ENCODE measurements around the gene DNM3. TPM values are rescaled to one million over a fixed set of nuclear protein-coding genes. Genes with fewer than 3 reads are reported as not detected.

The DNM3 gene
- total RNA-seq, 4 donors from 2014 or later, result 2.7 to 3.3 TPM; not detected in 2

GRCh38 chr1:172135076-172135672 is 293.9 kb downstream of the DNM3 start:
- 80 to 83% methylated on average over 2 of the region's 2 CpGs for whole genome bisulfite sequencing, 2 donors (ENCODE audit: low coverage in 1 of 2)
- Histone ChIP-seq H3K4me3 (no peak overlapping the region), H3K9me3 (no peaks in the 10 kb centered on the region), H3K36me3 (no peaks in the 10 kb centered on the region), H3K27me3 (no peaks in the 10 kb centered on the region), H3K27ac (peak overlapping the region in 2 of 4 donors; percentile 23 to 82), H3K4me1 (peaks cover 0 to 4% (median 0%) of the 10 kb centered on the region in 4 donors)
- peak; percentile 10 for DNase-seq
- peak; percentile 46 to 59 (median 57) for TF ChIP-seq CTCF (IDR thresholded peaks at IDR 0.05)
- TF ChIP-seq POLR2A (IDR thresholded peaks at IDR 0.05), result no peak
- intact Hi-C loops (cut with DNase I; ENCODE audit: low total_unique reads) (no loop called here), in situ Hi-C loops (cut with MboI; ENCODE audit: low pct_ligation_motif_present in 1 of 4, low pct_unique_long_range_greater_than_20kb in 1 of 4, low sequenced_read_pairs in 3 of 4) (no loop called here)

- Histone ChIP-seq H3K27me3 (no peaks in the 10 kb centered on the region), H3K4me3 (no peak overlapping the region), H3K4me1 (peaks cover 0 to 6% (median 2%) of the 10 kb centered on the region in 4 donors), H3K36me3 (no peaks in the 10 kb centered on the region), H3K9me3 (no peaks in the 10 kb centered on the region), H3K27ac (peak overlapping the region; percentile 17 to 82 (median 28))
- in situ Hi-C loops (cut with MboI; ENCODE audit: low pct_ligation_motif_present in 1 of 4, low pct_unique_long_range_greater_than_20kb in 1 of 4, low sequenced_read_pairs in 3 of 4), result no loop called here
- DNase-seq, result no peak
- WGBS, 2 donors (ENCODE audit: low coverage in 1 of 2), result 45 to 79% methylated on average over 1 to 4 of the region's 4 CpGs
- TF ChIP-seq EP300 (IDR thresholded peaks at IDR 0.05; ENCODE audit: low read depth), result no peak
- no peak for TF ChIP-seq POLR2AphosphoS5 (IDR thresholded peaks at IDR 0.05)
- TF ChIP-seq CTCF (IDR thresholded peaks at IDR 0.05), result no peak
- TF ChIP-seq POLR2A (IDR thresholded peaks at IDR 0.05), result no peak
- intact Hi-C loops (cut with DNase I; ENCODE audit: low total_unique reads), result no loop called here
Observed at GRCh38 chr1:172135978-172136610, 294.8 kb downstream of the DNM3 start.

GRCh38 chr1:172136925-172137324 is 295.6 kb downstream of the DNM3 start:
- TF ChIP-seq POLR2AphosphoS5 (IDR thresholded peaks at IDR 0.05), result no peak
- peak overlapping the region; percentile 17 to 82 (median 28) for H3K27ac ChIP-seq
- H3K9me3 ChIP-seq, result no peaks in the 10 kb centered on the region
- H3K27me3 ChIP-seq, result no peaks in the 10 kb centered on the region
- 71 to 74% methylated on average over 5 of the region's 5 CpGs for WGBS, 2 donors (ENCODE audit: low coverage in 1 of 2)
- DNase-seq, result no peak
- H3K4me3 ChIP-seq, result no peak overlapping the region
- in situ Hi-C loops (cut with MboI; ENCODE audit: low pct_ligation_motif_present in 1 of 4, low pct_unique_long_range_greater_than_20kb in 1 of 4, low sequenced_read_pairs in 3 of 4), result no loop called here
- peaks cover 0 to 6% (median 2%) of the 10 kb centered on the region in 4 donors for H3K4me1 ChIP-seq
- intact Hi-C loops (cut with DNase I; ENCODE audit: low total_unique reads), result no loop called here
- H3K36me3 ChIP-seq, result no peaks in the 10 kb centered on the region

GRCh38 chr1:172137703-172138454 is 296.6 kb downstream of the DNM3 start:
- intact Hi-C loops (cut with DNase I; ENCODE audit: low total_unique reads), result no loop called here
- TF ChIP-seq EP300 (IDR thresholded peaks at IDR 0.05; ENCODE audit: low read depth), result no peak
- TF ChIP-seq CTCF (IDR thresholded peaks at IDR 0.05), result no peak
- TF ChIP-seq POLR2AphosphoS5 (IDR thresholded peaks at IDR 0.05), result no peak
- no peak for TF ChIP-seq POLR2A (IDR thresholded peaks at IDR 0.05)
- 96 to 98% methylated on average over 3 of the region's 3 CpGs for WGBS, 2 donors (ENCODE audit: low coverage in 1 of 2)
- in situ Hi-C loops (cut with MboI; ENCODE audit: low pct_ligation_motif_present in 1 of 4, low pct_unique_long_range_greater_than_20kb in 1 of 4, low sequenced_read_pairs in 3 of 4), result no loop called here
- H3K4me3 ChIP-seq, result no peak overlapping the region
- peaks cover 0 to 6% (median 2%) of the 10 kb centered on the region in 4 donors for H3K4me1 ChIP-seq
- H3K9me3 ChIP-seq, result no peaks in the 10 kb centered on the region
- no peaks in the 10 kb centered on the region for H3K27me3 ChIP-seq
- H3K36me3 ChIP-seq, result no peaks in the 10 kb centered on the region
- DNase-seq, result no peak
- H3K27ac ChIP-seq, result peak overlapping the region; percentile 82 to 88 (median 84)
